H1 (cell line): ENCODE results near the gene MEIOSIN. TPM values are rescaled to one million over a fixed set of nuclear protein-coding genes. Genes with fewer than 3 reads are reported as not detected.
A peak's percentile ranks its signal among the peaks of the same experiment; 100 is the strongest.
"Not testable (repeated sequence)": the region's sequence is repeated elsewhere in the genome, so short reads cannot be mapped to it uniquely, and the experiment has no call there.

ENCODE experiments used
- CTCF ChIA-PET: fragments of 300-600 bp; sonication (Branson Sonifier 250); formaldehyde crosslinking; loops from one replicate; lab custom pipeline; 2021; ENCODE audit not compliant: partially characterized antibody; lab: Charles Lee
- POLR2A ChIA-PET: fragments of 300-600 bp; sonication (Branson Sonifier 250); formaldehyde crosslinking; loops from one replicate; lab custom pipeline; 2021; ENCODE audit warnings: inconsistent platforms; ENCODE audit not compliant: partially characterized antibody; lab: Charles Lee
- DNase-seq, 2 experiments: peaks; one replicate each; pipeline versions ENCODE4 v3.0.0 to v3.0.0-alpha.2; 2010 to 2022; ENCODE audit warnings: low spot score in 2 of 2, low read depth in 1 of 2, mixed read lengths in 1 of 2
- FAIRE-seq: peaks from 2 replicates; lab custom pipeline; 2011; peaks lifted over from hg19 to GRCh38; lab: Jason Lieb, UNC
- H2AFZ ChIP-seq: 2 replicates; pipeline ENCODE4 v1.8.1; 2012; ENCODE audit warnings: low read length, inconsistent platforms
- H2AK5ac ChIP-seq: 2 replicates; pipeline ENCODE4 v1.6.1; 2013; ENCODE audit warnings: low read depth, low read length
- H2BK120ac ChIP-seq: replicated peaks from 2 replicates; pipeline ENCODE3; 2013; ENCODE audit warnings: low read depth, low read length, inconsistent platforms
- H2BK12ac ChIP-seq: 2 replicates; pipeline ENCODE4 v1.6.1; 2013; ENCODE audit warnings: low read depth, low read length
- H2BK15ac ChIP-seq: 2 replicates; pipeline ENCODE4 v1.6.1; 2013; ENCODE audit warnings: low read length
- H2BK20ac ChIP-seq: 2 replicates; pipeline ENCODE4 v1.6.1; 2013; ENCODE audit warnings: low read length
- H2BK5ac ChIP-seq: 2 replicates; pipeline ENCODE4 v1.6.1; 2013; ENCODE audit warnings: low read depth, low read length
- H3K14ac ChIP-seq: 2 replicates; pipeline ENCODE4 v1.6.1; 2013; ENCODE audit warnings: inconsistent platforms; ENCODE audit not compliant: insufficient read length
- H3K18ac ChIP-seq: 2 replicates; pipeline ENCODE4 v1.6.1; 2013; ENCODE audit warnings: low read length; ENCODE audit errors: extremely low read depth
- H3K23ac ChIP-seq: 2 replicates; pipeline ENCODE4 v1.6.1; 2013; ENCODE audit warnings: inconsistent platforms; ENCODE audit not compliant: insufficient read length
- H3K23me2 ChIP-seq: 2 replicates; pipeline ENCODE4 v1.6.1; 2013; ENCODE audit warnings: low read depth, low read length
- H3K27ac ChIP-seq: 2 replicates; pipeline ENCODE4 v1.6.1; 2011; ENCODE audit warnings: low read depth, low read length, inconsistent platforms
- H3K27me3 ChIP-seq, 4 experiments: replicated peaks in 1 of 4; 1 replicate in 1 of 4; 2 replicates in 3 of 4; pipeline versions ENCODE4 v1.6.1 to v1.8.1; 2011 to 2013; ENCODE audit warnings: low read length in 3 of 4, mild to moderate bottlenecking in 3 of 4, inconsistent platforms in 2 of 4, mixed read lengths in 2 of 4, moderate library complexity in 1 of 4; ENCODE audit not compliant: control insufficient read depth in 3 of 4, insufficient read depth in 3 of 4; ENCODE audit errors: extremely low read depth in 1 of 4
- H3K36me3 ChIP-seq, 4 experiments: 2 replicates each; pipeline versions ENCODE4 v1.6.1 to v1.8.1; 2011 to 2013; ENCODE audit warnings: mild to moderate bottlenecking in 4 of 4, low read length in 3 of 4, moderate library complexity in 2 of 4, control low read depth in 1 of 4, inconsistent platforms in 1 of 4; ENCODE audit not compliant: insufficient read depth in 4 of 4, control insufficient read depth in 2 of 4
- H3K4ac ChIP-seq: replicated peaks from 2 replicates; pipeline ENCODE3; 2013; ENCODE audit warnings: low read length, low read depth, mixed read lengths, inconsistent platforms; ENCODE audit not compliant: insufficient read length
- H3K4me1 ChIP-seq, 4 experiments: replicated peaks in 1 of 4; 1 replicate in 1 of 4; 2 replicates in 3 of 4; pipeline versions ENCODE4 v1.6.1 to v1.8.1; 2011 to 2013; ENCODE audit warnings: low read length in 3 of 4, inconsistent platforms in 2 of 4, mixed read lengths in 1 of 4; ENCODE audit not compliant: insufficient read depth in 4 of 4, control insufficient read depth in 3 of 4
- H3K4me2 ChIP-seq, 2 experiments: 2 replicates each; pipeline versions ENCODE4 v1.6.1 to v1.8.1; 2011 to 2013; ENCODE audit warnings: low read depth in 2 of 2, low read length in 2 of 2, control low read depth in 1 of 2, inconsistent platforms in 1 of 2, mild to moderate bottlenecking in 1 of 2; ENCODE audit not compliant: insufficient read depth in 1 of 2
- H3K4me3 ChIP-seq, 4 experiments: fragments of 200-600, 300-600 bp in 1 of 4; sonication (generic), shearing (Covaris generic), sonication (Bioruptor Twin) in 1 of 4; 2 replicates each; pipeline versions ENCODE4 v1.5.1 to v1.8.1; 2011 to 2016; ENCODE audit warnings: low read length in 4 of 4, low read depth in 3 of 4, control low read depth in 2 of 4, inconsistent platforms in 2 of 4, mild to moderate bottlenecking in 2 of 4, mixed read lengths in 1 of 4, moderate library complexity in 1 of 4; ENCODE audit not compliant: insufficient read depth in 2 of 4; ENCODE audit errors: extremely low read depth in 1 of 4
- H3K56ac ChIP-seq: replicated peaks from 2 replicates; pipeline ENCODE3; 2013; ENCODE audit warnings: low read depth, mild to moderate bottlenecking, mixed read lengths, low read length, inconsistent platforms; ENCODE audit not compliant: insufficient read length
- H3K79me1 ChIP-seq: 2 replicates; pipeline ENCODE4 v1.6.1; 2013; ENCODE audit warnings: low read depth, low read length, control low read depth
- H3K79me2 ChIP-seq, 2 experiments: 2 replicates each; pipeline versions ENCODE4 v1.6.1 to v1.8.1; 2012 to 2013; ENCODE audit warnings: low read length in 2 of 2, mild to moderate bottlenecking in 2 of 2, inconsistent platforms in 1 of 2; ENCODE audit not compliant: insufficient read depth in 2 of 2, control insufficient read depth in 1 of 2
- H3K9ac ChIP-seq, 4 experiments: replicated peaks in 1 of 4; 1 replicate in 1 of 4; 2 replicates in 3 of 4; pipeline versions ENCODE4 v1.6.1 to v1.8.1; 2011 to 2013; ENCODE audit warnings: low read depth in 3 of 4, low read length in 3 of 4, control low read depth in 2 of 4, mild to moderate bottlenecking in 2 of 4, moderate library complexity in 2 of 4, inconsistent platforms in 1 of 4; ENCODE audit errors: extremely low read depth in 1 of 4
- H3K9me3 ChIP-seq, 2 experiments: 2 replicates each; pipeline versions ENCODE4 v1.6.1 to v1.8.1; 2012 to 2013; ENCODE audit warnings: mild to moderate bottlenecking in 2 of 2, moderate library complexity in 2 of 2, control low read depth in 1 of 2, inconsistent platforms in 1 of 2, low read depth in 1 of 2, low read length in 1 of 2, mixed read lengths in 1 of 2; ENCODE audit not compliant: insufficient read depth in 2 of 2
- H4K20me1 ChIP-seq, 2 experiments: replicated peaks in 1 of 2; 2 replicates each; pipeline versions ENCODE3 to v1.8.1; 2011 to 2013; ENCODE audit warnings: inconsistent platforms in 2 of 2, low read length in 2 of 2, mild to moderate bottlenecking in 1 of 2; ENCODE audit not compliant: insufficient read depth in 2 of 2, control insufficient read depth in 1 of 2
- H4K5ac ChIP-seq: 2 replicates; pipeline ENCODE4 v1.6.1; 2013; ENCODE audit warnings: low read length, low read depth, mixed read lengths, inconsistent platforms; ENCODE audit not compliant: insufficient read length
- H4K8ac ChIP-seq: 2 replicates; pipeline ENCODE4 v1.8.0; 2013; ENCODE audit warnings: mild to moderate bottlenecking, moderate library complexity, low read length, inconsistent platforms; ENCODE audit not compliant: insufficient read depth; ENCODE audit errors: extremely low read depth
- H4K91ac ChIP-seq: replicated peaks from 2 replicates; pipeline ENCODE3; 2013; ENCODE audit warnings: low read length, mixed read lengths, inconsistent platforms; ENCODE audit not compliant: insufficient read length
- CEBPB ChIP-seq: IDR thresholded peaks from 2 replicates; pipeline ENCODE4 v1.6.1; 2012; ENCODE audit warnings: low read depth, low read length
- WGBS, 2 experiments: shearing (Covaris generic) in 1 of 2; methylation state at CpG; one replicate each; pipeline versions ENCODE4 v1.1.6 to v1.1.7; 2013 to 2015; ENCODE audit warnings: low lambda C conversion rate in 2 of 2, mixed read lengths in 2 of 2, inconsistent platforms in 1 of 2, low coverage in 1 of 2, missing lambda C conversion rate in 1 of 2; ENCODE audit not compliant: insufficient replicate concordance in 2 of 2, insufficient coverage in 1 of 2, insufficient read length in 1 of 2; ENCODE audit errors: extremely low coverage in 1 of 2, missing lambda C conversion rate in 1 of 2; 5-methylcytosine and 5-hydroxymethylcytosine counted together
- polyA plus RNA-seq, 7 experiments: library from polyadenylated mRNA; depleted of rRNA in 3 of 7; stranded (reverse) in 5 of 7; unstranded in 2 of 7; fragments of >200 nt in 5 of 7; fragments of 200-250 nt in 2 of 7; gene quantifications; 1 replicate in 5 of 7; 2 replicates in 1 of 7; 4 replicates in 1 of 7; pipeline versions ENCODE4 v1.2.1 to v1.2.3, GENCODE V29; 2011 to 2013; ENCODE audit warnings: missing spikeins in 2 of 7, mixed read lengths in 2 of 7
- total RNA-seq: library from RNA; stranded (reverse); fragmentation: NEBNext Ultra II Directional; extraction: Animal tissue kit (Norgen Biotek cat#: 25700); gene quantifications from 2 replicates; pipeline ENCODE4 v1.2.1, GENCODE V29; 2021

Gene MEIOSIN
- total and polyA plus RNA-seq, 2 of the 8 experiments (the other 6 are each of a cell fraction or from before 2014, with no cell fraction given) = 0.11 TPM; not detected in 1

- H2BK12ac ChIP-seq, H3K56ac ChIP-seq, H3K4me1 ChIP-seq, H4K91ac ChIP-seq, H2BK120ac ChIP-seq, H3K9ac ChIP-seq, DNase-seq, H3K18ac ChIP-seq, H3K9me3 ChIP-seq, H3K4ac ChIP-seq, H3K14ac ChIP-seq, H2BK15ac ChIP-seq, H3K27ac ChIP-seq, H2AK5ac ChIP-seq, H3K4me2 ChIP-seq, H4K8ac ChIP-seq: not testable (repeated sequence)
- POLR2A ChIA-PET = interaction anchor here (4.3 to 9.1 kb wide), 2 partner anchors 11 to 39 kb away, joined by 67 to 113 read pairs; partner anchors contain the start of gene SIX5
- 98% methylated on average over 18 of the region's 18 CpGs; no CpG with 5 or more reads in 1 of the 2 experiments for WGBS, 2 experiments
- 0 out of 2 replicates have a peak, but pooled peaks have one; percentile 21 for TF ChIP-seq CEBPB
- TF ChIP-seq, all 59 proteins: peak for 1; not testable (repeated sequence) for 58
- not testable (repeated sequence) for H2BK20ac ChIP-seq, H3K23me2 ChIP-seq, H3K36me3 ChIP-seq, H4K5ac ChIP-seq, H3K79me1 ChIP-seq, H3K27me3 ChIP-seq, FAIRE-seq, H2BK5ac ChIP-seq, H2AFZ ChIP-seq, H3K23ac ChIP-seq, H4K20me1 ChIP-seq, H3K4me3 ChIP-seq
- peaks cover 3 to 59% of the 10 kb centered on the region in 2 experiments; a peak in 2 of 4 replicates for H3K79me2 ChIP-seq
- CTCF ChIA-PET = interaction anchor here (1.6 kb wide), 1 partner anchor 88 kb away, joined by 6 read pairs; no protein-coding TSS in a partner anchor
These were observed 4.6 kb upstream of the MEIOSIN start for GRCh38 chr19:45728683-45729082.
